Brain microvascular endothelial cell (primary cell): ENCODE results near the gene ADGRL1.

Experiments used
- DNase-seq: peaks from one replicate; pipeline ENCODE4 v3.0.0-alpha.2; 2020
- H3K27ac ChIP-seq: fragments of 250-450 bp; sonication (Bioruptor Pico); 2 replicates; pipeline ENCODE4 v1.5.1; 2020; ENCODE audit warnings: mild to moderate bottlenecking, moderate library complexity
- H3K27me3 ChIP-seq: fragments of 250-450 bp; sonication (Bioruptor Pico); replicated peaks from 2 replicates; pipeline ENCODE4 v1.5.1; 2020; ENCODE audit warnings: mild to moderate bottlenecking
- H3K36me3 ChIP-seq: fragments of 250-450 bp; sonication (Bioruptor Pico); replicated peaks from 2 replicates; pipeline ENCODE4 v1.5.1; 2020; ENCODE audit warnings: mild to moderate bottlenecking
- H3K4me3 ChIP-seq: 2 replicates; pipeline ENCODE4 v1.5.1; 2011; ENCODE audit warnings: low read depth, mild to moderate bottlenecking, control low read depth, low read length, moderate library complexity
- in situ Hi-C: cut with HindIII; loops from 2 replicates; pipeline ENCODE4 v1.10.0; 2017; ENCODE audit warnings: low sequenced_read_pairs, low pct_ligation_motif_present
- TF ChIP-seq, protein P1 (sequence below): IDR thresholded peaks from 2 replicates; pipeline ENCODE4 v1.5.1; 2011; ENCODE audit warnings: low read depth, mild to moderate bottlenecking, moderate library complexity, low read length, control low read depth, inconsistent platforms; ENCODE audit errors: missing control alignments

The ADGRL1 gene

DNA sequence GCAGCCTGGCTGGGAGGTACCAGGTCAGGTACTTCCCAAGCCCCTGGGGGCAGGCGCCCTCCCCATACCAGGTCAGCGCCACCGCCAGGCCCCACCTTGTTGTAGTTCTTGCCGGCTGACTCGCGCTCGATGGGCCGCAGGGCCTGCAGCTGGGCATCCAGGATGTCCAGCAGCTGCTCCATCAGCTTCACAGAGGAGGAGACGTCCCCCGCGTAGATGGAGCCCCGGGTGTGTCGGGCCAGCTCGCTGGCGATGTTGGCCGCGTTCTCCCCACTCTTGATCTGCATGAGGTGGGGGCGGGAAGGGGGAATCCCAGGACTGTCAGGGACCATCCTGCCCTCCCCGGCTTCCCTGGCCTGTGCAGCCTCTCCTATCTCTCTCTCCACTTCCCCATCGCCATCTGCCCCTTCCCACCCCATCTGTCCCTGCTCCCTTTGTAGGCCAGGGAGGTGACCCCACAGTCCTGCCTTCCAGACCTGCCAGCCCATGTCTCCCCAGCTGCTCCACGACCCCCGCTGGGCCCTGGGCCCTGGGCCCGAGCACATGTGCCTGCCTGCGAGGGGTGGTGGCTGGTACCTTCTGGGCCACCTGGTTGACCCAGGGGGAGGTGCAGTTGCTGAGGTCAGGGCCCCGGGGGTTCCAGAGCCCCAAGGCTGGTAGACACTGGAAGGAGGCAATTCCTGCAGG is 45.8 kb downstream of the ADGRL1 start:
- H3K27ac ChIP-seq = no peak overlapping the region
- H3K4me3 ChIP-seq = no peak overlapping the region
- H3K27me3 ChIP-seq = no peaks in the 10 kb centered on the region
- no peak for DNase-seq
- in situ Hi-C loops = no loop called here
- H3K36me3 ChIP-seq = peaks cover 38% of the 10 kb centered on the region
- TF ChIP-seq, protein P1, sequence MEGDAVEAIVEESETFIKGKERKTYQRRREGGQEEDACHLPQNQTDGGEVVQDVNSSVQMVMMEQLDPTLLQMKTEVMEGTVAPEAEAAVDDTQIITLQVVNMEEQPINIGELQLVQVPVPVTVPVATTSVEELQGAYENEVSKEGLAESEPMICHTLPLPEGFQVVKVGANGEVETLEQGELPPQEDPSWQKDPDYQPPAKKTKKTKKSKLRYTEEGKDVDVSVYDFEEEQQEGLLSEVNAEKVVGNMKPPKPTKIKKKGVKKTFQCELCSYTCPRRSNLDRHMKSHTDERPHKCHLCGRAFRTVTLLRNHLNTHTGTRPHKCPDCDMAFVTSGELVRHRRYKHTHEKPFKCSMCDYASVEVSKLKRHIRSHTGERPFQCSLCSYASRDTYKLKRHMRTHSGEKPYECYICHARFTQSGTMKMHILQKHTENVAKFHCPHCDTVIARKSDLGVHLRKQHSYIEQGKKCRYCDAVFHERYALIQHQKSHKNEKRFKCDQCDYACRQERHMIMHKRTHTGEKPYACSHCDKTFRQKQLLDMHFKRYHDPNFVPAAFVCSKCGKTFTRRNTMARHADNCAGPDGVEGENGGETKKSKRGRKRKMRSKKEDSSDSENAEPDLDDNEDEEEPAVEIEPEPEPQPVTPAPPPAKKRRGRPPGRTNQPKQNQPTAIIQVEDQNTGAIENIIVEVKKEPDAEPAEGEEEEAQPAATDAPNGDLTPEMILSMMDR = no peak

DNA sequence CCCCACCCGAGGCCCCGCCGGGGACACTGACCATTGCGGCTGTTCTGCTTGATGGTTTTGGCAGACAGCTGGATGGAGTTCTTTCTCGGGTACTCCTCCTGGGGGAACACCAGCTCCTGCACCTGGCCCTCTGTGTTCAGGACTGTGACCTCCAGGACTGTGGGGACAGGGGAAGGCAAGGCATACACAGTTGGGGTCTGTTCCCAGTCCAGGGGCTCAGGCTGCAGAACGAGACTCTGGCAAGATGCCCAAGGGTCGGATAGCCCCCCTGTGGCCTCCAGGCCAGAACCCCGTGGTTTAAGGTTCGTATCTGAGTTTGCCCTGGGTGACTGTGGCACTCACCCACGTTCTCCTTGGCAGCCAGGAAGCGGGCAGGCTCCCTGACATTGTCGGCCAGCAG is 46.9 kb downstream of the ADGRL1 start:
- Histone ChIP-seq H3K4me3 (no peak overlapping the region), H3K27ac (no peak overlapping the region), H3K27me3 (no peaks in the 10 kb centered on the region), H3K36me3 (peaks cover 41% of the 10 kb centered on the region)
- DNase-seq = no peak
- in situ Hi-C loops = no loop called here
- TF ChIP-seq, protein P1 = no peak

DNA sequence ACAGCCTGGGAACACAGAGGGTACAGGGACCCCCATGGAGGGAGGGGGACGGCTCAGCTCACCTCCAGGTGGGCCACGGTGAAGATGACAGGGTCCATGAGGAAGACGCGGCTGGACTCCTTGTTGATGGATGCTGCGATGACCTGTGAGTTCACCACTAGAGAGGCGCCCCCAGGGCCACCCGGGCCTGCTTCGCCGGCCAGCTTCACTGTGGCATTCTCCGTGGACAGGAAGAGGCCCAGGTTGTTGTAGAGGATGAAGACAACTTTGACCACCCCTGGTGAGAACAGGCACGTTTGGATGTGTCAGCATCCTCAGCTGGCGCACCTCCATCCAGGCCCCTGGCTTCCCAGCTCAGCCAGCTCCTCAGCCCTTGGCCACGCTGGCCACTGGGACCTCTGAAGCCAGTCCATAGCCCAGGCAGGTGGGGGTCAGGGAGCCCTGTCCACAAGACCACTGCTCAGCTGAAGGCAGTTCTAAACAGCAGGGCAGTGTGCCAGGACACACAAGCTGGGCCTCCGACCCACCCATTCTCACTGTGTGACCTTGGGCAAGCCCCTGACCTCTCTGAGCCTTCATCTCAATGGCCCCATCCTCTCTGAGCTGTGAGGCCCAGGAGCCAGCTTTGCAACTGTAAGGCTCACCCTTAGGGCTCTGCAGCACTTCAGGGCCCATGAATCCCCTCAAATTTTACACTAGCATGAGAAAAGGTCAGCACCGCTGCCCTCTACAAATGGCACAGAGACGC is 47.5 kb downstream of the ADGRL1 start:
- Histone ChIP-seq H3K36me3 (peaks cover 41% of the 10 kb centered on the region), H3K27ac (no peak overlapping the region), H3K4me3 (no peak overlapping the region), H3K27me3 (no peaks in the 10 kb centered on the region)
- TF ChIP-seq, protein P1 = no peak
- in situ Hi-C loops = no loop called here
- no peak for DNase-seq

DNA sequence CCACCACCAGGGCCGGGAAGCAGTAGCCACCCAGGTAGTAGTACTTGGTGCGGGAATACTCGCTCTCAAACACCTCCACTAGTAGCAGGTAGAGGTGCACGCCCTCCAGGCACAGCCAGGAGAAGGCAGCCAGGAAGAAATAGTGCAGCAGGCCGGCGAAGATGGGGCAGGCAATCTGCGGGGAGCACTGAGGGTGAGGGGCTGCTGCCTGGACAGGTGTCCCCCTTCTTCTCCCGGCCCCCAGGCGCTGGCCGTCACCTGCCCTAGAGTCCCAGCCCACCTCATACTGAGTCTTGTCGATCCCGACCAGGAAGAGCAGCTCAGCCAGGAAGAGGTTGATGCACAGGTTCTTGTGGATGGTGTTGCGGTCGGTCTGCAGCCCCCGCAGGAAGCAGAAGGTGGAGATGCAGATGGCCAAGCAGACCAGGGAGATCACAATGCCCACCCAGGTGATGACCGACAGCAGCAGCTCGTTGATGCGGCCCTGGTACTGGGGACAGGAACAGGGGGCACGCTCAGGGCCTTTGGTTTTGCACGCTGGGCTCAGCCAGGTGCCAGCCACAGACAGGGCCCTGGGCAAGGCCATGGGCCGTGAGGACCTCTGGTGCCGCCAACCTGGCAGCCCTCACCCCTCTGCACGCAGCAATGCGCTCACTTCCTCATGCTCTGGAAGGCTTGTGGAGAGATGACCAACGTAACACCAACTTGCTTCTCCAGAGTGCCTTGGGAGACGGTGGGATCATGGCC is 48.8 kb downstream of the ADGRL1 start:
- no peaks in the 10 kb centered on the region for H3K27me3 ChIP-seq
- peaks cover 37% of the 10 kb centered on the region for H3K36me3 ChIP-seq
- no peak overlapping the region for H3K4me3 ChIP-seq
- TF ChIP-seq, protein P1 = no peak
- in situ Hi-C loops = no loop called here
- DNase-seq = no peak
- H3K27ac ChIP-seq = no peak overlapping the region

DNA sequence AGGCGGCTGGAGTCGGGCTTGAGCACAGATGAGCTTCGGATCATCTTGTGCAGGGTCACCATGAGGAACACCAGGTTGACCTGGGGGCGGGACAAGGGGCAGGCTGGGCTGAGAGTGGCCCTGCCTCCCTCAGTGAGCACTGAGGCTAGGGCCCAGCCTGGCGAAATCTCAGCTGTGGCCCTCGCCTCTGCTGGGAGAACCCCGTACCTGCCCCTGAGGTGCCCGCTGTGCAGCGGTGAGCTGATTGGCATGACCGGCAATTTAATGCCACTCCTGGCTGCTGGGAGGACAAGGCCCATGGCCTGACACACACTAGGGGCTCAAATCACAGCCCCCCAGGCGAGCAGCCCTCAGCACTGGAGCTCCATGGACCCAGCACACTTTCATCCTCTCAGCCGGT is 49.8 kb downstream of the ADGRL1 start:
- TF ChIP-seq, protein P1 = no peak
- DNase-seq = no peak
- Histone ChIP-seq H3K4me3 (no peak overlapping the region), H3K36me3 (peaks cover 39% of the 10 kb centered on the region), H3K27ac (no peak overlapping the region), H3K27me3 (no peaks in the 10 kb centered on the region)
- in situ Hi-C loops = no loop called here
